NCI-H524 (cell line): ENCODE data around the gene FAM163B.
"Not testable (repeated sequence)": the region's sequence is repeated elsewhere in the genome, so short reads cannot be mapped to it uniquely, and the experiment has no call there.

Source experiments
- DNase-seq, 2 experiments: peaks; one replicate each; lab custom pipeline; 2025; lab: John Stamatoyannopoulos, UW

Gene FAM163B

GRCh38 chr9:133569121-133569785, 39.9 kb downstream of the FAM163B start:
- peak; percentile 54 to 71 for DNase-seq

DNA sequence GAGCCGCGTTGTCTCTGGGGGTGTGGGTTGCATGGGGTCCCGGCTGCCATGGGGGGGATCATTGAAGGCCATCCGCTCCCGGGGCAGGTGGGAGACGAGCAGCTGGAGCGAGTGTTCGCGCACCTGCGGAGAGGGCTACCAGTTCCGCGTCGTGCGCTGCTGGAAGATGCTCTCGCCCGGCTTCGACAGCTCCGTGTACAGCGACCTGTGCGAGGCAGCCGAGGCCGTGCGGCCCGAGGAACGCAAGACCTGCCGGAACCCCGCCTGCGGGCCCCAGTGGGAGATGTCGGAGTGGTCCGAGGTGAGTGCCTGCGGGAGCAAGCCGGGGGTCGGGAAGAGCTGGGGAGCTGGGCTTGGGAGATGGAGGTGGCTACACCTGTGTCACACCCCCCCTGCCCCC, 41.0 kb downstream of the FAM163B start:
- DNase-seq, result no peak

- DNase-seq, result no peak
These were observed 42.4 kb downstream of the FAM163B start for GRCh38 chr9:133566817-133567216.

DNA sequence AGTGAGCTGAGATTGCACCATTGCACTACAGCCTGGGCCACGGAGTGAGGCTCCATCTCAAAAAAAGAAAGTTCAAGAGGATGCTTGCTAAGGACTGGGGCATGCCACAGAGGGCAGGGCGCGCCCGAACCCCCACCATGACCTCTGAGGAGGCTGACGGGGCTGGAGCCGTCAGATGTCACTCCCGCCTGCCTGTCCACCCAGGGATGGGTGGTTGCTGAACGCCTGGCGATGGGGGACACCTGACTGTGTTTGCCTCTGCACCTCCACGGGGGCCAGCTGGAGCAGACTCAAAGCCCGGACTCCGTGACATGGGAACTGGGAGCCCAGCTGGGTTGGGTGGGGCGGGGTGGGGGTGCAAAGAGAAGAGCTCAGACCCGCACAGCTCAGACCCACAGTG, 42.8 kb downstream of the FAM163B start:
- DNase-seq, result no peak

DNA sequence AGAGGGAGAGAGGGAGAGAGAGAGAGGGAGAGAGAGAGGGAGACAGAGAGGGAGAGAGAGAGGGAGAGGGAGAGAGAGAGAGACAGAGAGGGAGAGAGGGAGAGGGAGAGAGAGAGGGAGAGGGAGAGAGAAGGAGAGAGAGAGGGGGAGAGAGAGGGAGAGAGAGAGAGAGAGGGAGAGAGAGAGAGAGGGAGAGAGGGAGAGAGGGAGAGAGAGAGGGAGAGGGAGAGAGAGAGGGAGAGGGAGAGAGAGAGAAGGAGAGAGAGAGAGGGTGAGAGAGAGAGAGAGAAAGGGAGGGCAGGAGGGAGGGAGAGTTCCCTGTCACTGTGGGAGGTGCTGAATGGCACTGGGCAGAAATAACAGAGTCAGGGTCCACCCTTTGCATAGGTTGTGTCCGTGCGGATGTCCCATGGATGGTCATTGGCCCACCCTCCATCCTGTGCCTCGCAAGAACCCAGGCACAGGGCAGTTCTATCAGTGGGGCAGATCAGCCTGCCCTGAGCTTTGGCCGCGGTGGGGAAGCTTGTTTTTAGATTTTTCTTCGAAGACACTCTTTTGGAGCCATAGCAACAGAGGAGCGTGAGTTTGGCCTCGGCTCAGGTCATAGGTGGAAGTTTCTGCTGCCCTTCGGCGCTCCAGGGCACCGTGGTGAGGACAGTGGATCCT, 44.6 kb downstream of the FAM163B start:
- no peak for DNase-seq

DNA sequence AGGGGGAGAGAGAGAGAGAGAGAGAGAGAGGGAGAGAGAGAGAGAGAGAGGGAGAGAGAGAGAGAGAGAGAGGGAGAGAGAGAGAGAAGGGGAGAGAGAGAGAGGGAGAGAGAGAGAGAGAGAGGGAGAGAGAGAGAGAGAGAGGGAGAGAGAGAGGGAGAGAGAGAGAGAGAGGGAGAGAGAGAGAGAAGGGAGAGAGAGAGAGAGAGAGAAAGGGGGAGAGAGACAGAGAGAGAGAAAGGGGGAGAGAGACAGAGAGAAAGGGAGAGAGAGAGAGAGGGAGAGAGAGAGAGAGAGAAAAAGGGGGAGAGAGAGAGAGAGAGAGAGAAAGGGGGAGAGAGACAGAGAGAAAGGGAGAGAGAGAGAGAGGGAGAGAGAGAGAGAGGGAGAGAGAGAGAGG, 45.4 kb downstream of the FAM163B start:
- not testable (repeated sequence) for DNase-seq

DNA sequence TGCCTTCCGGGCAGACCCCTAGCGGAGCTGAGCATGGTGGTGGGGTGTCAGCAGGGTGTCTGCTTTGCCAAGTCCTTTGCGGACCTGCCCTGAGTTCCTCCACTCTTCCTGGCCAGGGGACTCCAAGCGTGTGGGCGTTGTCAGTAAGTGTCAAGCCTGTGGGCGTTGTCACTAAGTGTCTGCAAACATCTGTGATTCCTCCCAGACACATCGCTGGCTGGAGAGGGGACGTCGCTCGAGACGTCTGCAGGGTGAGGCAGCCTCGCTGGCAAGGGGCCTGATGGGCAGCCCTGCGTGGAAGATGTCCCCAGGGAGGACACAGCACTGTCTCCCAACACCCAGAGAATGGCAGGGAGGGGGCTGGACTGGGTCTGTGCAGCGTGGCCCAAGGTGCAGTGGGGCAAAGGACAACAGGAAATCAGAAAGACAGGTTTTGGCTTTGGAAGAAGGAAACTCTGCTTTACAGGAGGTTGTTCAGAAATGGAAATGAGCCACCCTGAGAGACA, 45.8 kb downstream of the FAM163B start:
- DNase-seq, result peak in 1 of 2 experiments; percentile 50

GRCh38 chr9:133562611-133563290, 46.4 kb downstream of the FAM163B start:
- DNase-seq, result no peak

DNA sequence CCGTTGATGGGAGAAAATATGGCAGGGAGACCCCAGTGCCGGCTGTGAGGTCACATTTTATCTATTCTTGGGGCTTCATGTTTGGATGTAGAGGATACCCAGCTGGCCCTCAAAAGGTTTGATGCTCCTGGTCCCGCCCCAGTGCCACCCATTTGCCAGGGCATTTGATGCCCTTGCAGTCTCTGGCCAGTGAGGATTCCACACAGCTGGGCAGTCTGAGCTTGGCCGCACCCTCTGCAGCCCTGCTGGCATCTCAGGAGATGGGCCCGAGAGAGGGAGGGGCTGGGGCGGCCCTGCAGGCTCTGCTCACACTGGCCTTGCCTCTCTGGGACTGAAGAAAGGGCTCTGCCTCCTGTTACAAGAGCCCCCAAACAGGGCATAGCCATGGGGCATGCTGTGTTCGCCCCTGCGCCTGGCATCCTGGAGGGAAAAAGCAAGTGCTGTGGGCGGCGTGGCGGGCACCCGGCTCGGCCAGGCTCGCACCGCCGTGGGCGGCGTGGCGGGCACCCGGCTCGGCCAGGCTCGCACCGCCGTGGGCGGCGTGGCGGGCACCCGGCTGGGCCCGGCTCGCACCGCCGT, 47.1 kb downstream of the FAM163B start:
- DNase-seq, result no peak

DNA sequence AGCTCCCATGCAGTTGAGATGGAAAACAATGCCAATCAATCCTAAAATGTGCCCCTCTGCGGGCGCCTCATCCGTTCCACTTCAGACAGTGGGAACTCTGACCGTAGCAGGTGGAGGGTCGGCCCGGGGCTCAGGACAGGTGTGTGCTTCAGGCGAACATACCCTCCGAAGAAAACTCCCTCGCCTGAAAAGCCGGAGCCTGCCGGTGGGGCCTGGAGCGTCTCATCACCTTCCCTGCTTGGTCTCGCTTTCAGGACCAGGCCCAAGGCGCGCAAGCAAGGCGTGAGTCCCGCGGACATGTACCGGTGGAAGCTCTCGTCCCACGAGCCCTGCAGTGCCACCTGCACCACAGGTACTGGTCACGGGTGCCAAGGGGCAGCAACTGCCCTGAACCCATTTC, 48.2 kb downstream of the FAM163B start:
- DNase-seq, result no peak

DNA sequence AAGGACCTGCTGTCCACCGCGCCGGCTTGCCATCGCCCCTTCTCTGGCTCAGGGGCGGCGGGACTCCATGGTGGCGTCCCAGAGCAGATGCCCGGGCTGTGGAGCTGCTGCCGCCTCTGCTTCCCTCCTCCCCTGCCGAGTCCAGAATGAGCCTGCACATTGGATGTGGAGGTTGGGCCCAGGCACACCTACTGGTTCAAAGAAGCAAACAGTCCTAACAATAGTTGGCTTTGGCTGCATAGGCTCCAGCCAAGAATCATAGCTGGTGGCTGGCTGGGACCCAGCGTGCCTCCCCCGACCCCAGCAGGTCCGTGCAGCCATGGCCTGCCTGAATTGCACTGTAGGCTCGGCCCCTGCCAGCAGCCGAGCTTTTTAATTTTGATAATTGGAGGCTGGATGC, 48.9 kb downstream of the FAM163B start:
- no peak for DNase-seq

DNA sequence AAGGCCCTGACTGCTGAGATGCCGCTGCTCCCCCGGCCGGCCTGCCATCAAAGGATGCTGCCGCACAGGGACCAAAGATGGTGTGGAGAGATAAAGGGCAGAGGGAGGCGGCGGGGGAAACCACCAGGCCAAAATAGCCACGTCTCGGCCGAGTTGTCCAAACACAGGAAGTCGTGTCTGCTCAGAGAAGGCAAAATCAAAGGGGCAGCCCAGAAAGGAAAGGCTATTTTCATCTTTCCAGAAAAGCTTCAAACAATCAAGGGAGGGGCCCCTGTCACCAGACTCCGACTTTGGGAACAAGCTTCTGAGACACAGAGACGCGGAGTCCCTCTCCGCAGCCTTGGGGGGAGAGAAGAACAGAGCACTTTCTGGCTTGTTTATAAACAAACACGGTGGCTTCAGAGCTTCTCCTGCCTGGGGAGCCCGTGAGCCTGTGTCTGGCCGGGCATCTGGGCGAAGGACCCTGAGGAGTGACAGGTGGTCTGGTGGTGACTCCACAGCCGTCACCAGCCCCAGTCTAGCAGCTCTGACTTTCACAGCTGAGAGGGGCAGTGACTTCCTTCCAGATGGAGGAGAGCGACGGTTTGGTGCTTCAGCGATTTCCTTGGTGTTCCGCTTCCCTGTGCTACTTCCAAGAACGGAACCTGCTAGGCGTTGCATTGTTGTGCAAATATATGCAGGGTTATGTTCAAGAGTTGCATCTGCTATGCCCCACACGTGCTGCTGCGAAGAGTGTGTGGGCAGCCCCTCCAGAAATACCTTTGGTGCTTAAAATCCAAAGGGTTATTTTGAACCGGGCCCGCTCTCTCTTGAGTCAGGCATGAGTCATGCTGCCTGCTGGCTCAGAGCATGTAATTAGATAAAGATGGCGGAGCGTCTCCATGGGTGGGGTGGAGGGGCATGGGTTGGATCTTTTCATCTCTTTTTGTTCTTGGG, 50.7 kb downstream of the FAM163B start:
- peak; percentile 83 to 93 for DNase-seq

GRCh38 chr9:133557581-133557980, 51.6 kb downstream of the FAM163B start:
- DNase-seq, result no peak

- DNase-seq, result no peak
These were observed 52.8 kb downstream of the FAM163B start for GRCh38 chr9:133556354-133556753.

DNA sequence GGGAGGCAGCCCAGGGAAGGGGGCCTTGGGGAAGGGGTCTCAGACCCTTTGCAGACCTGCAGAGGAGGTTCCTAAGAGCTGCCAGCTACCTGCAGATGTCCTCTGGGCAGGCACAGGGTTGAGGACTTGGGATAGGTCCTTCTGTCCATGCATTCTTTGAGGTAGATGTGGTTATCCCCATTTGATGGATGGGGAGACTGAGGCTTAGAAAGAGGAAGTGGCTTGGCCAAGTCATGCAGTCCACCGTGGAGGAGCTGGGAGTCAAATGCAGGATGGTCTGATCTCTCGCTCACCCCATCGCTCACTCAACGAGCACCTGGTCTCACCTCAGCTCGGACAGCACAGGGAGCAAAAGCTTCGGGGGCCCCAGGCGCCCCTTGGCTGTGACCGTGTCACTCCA, 54.5 kb downstream of the FAM163B start:
- DNase-seq, result no peak

DNA sequence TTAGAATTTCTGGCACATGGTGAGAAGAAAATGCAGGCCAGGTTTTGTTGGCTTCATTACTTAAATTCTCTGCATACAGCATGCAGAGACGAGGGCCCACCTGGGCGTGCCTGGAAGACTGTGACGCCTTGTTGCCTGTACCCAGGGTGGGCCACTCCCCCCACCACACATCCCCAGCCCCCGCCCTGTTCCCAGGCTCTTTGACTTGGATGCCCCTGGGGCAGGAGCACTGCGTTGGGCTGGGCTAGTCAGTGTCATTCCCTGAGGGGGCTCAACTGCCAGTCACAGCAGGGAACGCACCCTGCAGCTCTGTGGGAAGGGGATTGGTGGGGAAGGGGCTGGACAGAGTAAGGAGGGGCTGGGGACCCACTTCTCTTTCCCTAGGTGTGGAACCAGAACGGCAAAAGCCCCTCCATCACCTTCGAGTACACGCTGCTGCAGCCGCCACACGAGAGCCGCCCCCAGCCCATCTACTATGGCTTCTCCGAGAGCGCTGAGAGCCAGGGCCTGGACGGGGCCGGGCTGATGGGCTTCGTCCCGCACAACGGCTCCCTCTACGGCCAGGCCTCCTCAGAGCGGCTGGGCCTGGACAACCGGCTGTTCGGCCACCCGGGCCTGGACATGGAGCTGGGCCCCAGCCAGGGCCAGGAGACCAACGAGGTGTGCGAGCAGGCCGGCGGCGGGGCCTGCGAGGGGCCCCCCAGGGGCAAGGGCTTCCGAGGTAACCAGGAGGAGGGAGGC, 55.0 kb downstream of the FAM163B start:
- DNase-seq, result no peak

- no peak for DNase-seq
These were observed 56.1 kb downstream of the FAM163B start for GRCh38 chr9:133553123-133553522.

DNA sequence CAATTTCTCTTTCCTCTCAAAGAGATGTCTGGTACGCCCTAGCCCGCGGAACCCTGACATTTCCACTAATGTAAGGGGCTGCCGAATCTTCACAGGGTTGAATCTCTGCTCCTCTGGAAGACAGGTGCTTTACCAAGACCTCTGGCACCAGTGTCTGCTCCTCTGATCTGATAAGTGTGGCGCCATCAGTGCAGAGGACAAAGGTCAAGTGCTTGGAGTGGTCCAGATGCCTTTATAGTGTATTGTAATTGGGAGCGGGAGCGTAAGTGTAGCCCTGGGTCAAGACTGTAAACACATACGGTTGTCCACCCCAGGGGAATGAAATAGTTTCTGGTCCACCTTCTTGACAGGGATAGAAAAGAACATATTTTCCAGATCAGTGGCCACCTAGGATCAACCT, 57.0 kb downstream of the FAM163B start:
- DNase-seq, result no peak

DNA sequence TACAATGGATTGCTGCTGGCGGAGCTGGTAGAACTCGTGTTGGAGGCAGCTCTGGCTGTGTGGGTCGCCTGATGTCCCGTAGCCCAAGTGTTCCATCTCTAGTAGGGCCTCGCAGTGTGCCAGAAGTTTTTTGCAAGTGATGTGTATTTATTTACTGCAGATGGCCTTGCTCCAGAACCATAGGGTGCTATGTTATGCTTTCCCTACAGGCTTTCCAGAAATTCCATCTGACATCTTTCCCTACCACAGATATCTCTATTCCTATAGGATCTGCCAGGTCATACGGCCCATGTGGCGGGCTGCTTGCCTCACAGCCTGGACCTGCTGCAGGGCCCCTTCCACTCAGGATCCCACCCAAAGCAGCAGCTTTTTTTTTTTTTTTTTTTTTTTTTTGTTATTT, 57.7 kb downstream of the FAM163B start:
- DNase-seq, result no peak

DNA sequence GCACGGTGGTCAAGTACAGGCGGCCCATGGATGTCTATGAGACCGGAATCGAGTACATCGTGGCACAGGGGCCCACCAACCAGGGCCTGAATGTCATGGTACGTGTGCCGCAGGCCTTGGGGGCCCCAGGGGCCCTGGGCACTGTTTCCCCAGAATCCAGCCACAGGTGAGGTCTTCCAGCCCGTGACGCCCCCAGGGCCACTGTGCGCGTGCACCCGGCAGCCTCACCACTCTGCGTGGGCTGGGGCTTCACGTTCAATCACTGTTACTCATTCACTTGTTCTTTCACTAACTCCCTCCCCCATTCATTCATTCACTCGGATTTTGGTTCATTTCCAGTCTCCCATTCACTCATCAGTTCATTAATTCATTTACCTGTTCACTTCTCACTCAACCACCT, 62.1 kb downstream of the FAM163B start:
- no peak for DNase-seq

- DNase-seq, result no peak
These were observed 62.9 kb downstream of the FAM163B start for GRCh38 chr9:133546287-133546680.
